Esophagus squamous epithelium (tissue), 4 donors: ENCODE data around the gene COMTD1.

Experiments used
- POLR2A ChIP-seq, 4 donors: fragments of 450-650 bp; IDR thresholded peaks; one replicate each; pipeline ENCODE4 v1.6.1; 2017; ENCODE audit warnings: antibody characterized with exemption in 4 of 4, mild to moderate bottlenecking in 4 of 4, moderate library complexity in 3 of 4
- TF ChIP-seq, protein P1 (sequence below), 6 experiments: fragments of 450-650 bp in 4 of 6; fragments of 200-600 bp in 2 of 6; sonication (generic) in 2 of 6; IDR thresholded peaks; one replicate each; pipeline ENCODE4 v1.5.1; 2016 to 2019; ENCODE audit warnings: antibody characterized with exemption in 6 of 6, mild to moderate bottlenecking in 4 of 6, moderate library complexity in 4 of 6

DNA sequence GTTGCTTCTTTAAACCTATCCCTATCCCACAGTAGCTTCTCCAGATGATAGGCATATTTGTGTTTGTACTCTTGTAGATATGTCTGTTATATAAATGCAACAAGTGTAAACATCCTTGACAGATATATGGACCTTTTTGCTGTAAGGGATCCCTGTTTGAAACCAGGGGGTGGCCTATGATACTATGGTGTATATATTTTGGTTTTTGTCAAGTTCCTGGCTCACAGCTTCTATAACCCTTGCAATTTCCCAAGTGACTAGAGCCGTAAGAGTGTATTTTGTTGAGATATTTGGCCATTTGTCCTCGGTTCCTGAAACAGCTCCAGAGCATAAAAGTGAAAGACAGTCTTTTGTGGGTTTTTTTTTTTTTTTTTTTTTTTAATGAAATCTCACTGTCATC lies 9.7 kb downstream of the COMTD1 start:
- TF ChIP-seq, protein P1, sequence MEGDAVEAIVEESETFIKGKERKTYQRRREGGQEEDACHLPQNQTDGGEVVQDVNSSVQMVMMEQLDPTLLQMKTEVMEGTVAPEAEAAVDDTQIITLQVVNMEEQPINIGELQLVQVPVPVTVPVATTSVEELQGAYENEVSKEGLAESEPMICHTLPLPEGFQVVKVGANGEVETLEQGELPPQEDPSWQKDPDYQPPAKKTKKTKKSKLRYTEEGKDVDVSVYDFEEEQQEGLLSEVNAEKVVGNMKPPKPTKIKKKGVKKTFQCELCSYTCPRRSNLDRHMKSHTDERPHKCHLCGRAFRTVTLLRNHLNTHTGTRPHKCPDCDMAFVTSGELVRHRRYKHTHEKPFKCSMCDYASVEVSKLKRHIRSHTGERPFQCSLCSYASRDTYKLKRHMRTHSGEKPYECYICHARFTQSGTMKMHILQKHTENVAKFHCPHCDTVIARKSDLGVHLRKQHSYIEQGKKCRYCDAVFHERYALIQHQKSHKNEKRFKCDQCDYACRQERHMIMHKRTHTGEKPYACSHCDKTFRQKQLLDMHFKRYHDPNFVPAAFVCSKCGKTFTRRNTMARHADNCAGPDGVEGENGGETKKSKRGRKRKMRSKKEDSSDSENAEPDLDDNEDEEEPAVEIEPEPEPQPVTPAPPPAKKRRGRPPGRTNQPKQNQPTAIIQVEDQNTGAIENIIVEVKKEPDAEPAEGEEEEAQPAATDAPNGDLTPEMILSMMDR (IDR thresholded peaks at IDR 0.05): no peak
- TF ChIP-seq POLR2A (IDR thresholded peaks at IDR 0.05): no peak
